WI38 (cell line): ENCODE measurements around the gene SMIM14.

Source experiments
- H3K4me3 ChIP-seq: 2 replicates; pipeline ENCODE4 v1.5.1; 2011; ENCODE audit warnings: low read depth, mild to moderate bottlenecking, control low read depth, low read length
- CTCF ChIP-seq: IDR thresholded peaks from 2 replicates; pipeline ENCODE4 v1.5.1; 2012; ENCODE audit warnings: low read depth, mild to moderate bottlenecking, control low read depth, low read length

Gene SMIM14

GRCh38 chr4:39587881-39588280 lies 50.8 kb downstream of the SMIM14 start:
- H3K4me3 ChIP-seq, result no peak overlapping the region
- TF ChIP-seq CTCF, result no peak

GRCh38 chr4:39574946-39575345 lies 63.7 kb downstream of the SMIM14 start:
- no peak for TF ChIP-seq CTCF
- no peak overlapping the region for H3K4me3 ChIP-seq

- no peak overlapping the region for H3K4me3 ChIP-seq
- TF ChIP-seq CTCF, result no peak
Observed at GRCh38 chr4:39571504-39571903, 67.2 kb downstream of the SMIM14 start.

- no peak for TF ChIP-seq CTCF
- no peak overlapping the region for H3K4me3 ChIP-seq
Observed at GRCh38 chr4:39571054-39571453, 67.6 kb downstream of the SMIM14 start.

- no peak for TF ChIP-seq CTCF
- no peak overlapping the region for H3K4me3 ChIP-seq
Observed at GRCh38 chr4:39569209-39569608, 69.5 kb downstream of the SMIM14 start.

GRCh38 chr4:39568805-39569204 lies 69.9 kb downstream of the SMIM14 start:
- H3K4me3 ChIP-seq, result no peak overlapping the region
- TF ChIP-seq CTCF, result no peak

GRCh38 chr4:39565878-39566600 lies 72.6 kb downstream of the SMIM14 start:
- no peak overlapping the region for H3K4me3 ChIP-seq
- TF ChIP-seq CTCF, result no peak
